HG03159 (cell line): Measurements from ENCODE around the gene ITGAD.

Source experiments
- ATAC-seq: cut with Tn5 transposase; IDR thresholded peaks from one replicate; pipeline ENCODE4 v1.9.1; 2021; ENCODE audit warnings: mild to moderate bottlenecking, moderate library complexity; ENCODE audit not compliant: unreplicated experiment

Gene ITGAD

GRCh38 chr16:31364421-31364820 lies 28.7 kb upstream of the ITGAD start:
- ATAC-seq, result no peak

- no peak for ATAC-seq
Measured at GRCh38 chr16:31365131-31365865, 27.8 kb upstream of the ITGAD start.

GRCh38 chr16:31367853-31368252 lies 25.3 kb upstream of the ITGAD start:
- no peak for ATAC-seq

DNA sequence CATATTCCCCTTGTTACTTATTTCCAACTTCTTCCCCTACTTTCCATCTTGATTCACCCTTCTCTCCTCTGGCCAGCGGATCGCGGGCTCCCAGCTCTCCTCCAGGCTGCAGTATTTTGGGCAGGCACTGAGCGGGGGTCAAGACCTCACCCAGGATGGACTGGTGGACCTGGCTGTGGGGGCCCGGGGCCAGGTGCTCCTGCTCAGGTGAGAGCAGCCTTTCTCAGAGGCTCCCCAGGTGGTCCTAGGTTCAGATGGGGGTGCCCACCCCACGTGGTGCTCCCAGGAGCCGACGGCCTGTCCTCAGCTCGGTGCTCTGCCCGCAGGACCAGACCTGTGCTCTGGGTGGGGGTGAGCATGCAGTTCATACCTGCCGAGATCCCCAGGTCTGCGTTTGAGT lies 22.1 kb upstream of the ITGAD start:
- ATAC-seq, result no peak

GRCh38 chr16:31371619-31372484 lies 21.3 kb upstream of the ITGAD start:
- no peak for ATAC-seq

DNA sequence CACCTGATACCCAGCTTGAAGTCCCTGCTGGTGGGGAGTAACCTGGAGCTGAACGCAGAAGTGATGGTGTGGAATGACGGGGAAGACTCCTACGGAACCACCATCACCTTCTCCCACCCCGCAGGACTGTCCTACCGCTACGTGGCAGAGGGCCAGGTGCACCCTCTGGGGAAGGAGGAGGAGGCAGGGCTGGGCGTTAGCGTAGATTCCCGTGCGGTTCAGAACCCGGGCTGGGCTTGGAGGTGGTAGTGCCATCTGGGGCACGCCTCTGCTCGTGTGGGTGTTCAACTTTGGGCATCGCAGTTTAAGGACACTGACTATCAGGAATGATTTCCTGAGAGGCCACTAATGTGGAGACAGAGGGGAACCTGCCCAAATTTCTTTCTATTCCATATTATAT lies 19.9 kb upstream of the ITGAD start:
- ATAC-seq, result no peak

DNA sequence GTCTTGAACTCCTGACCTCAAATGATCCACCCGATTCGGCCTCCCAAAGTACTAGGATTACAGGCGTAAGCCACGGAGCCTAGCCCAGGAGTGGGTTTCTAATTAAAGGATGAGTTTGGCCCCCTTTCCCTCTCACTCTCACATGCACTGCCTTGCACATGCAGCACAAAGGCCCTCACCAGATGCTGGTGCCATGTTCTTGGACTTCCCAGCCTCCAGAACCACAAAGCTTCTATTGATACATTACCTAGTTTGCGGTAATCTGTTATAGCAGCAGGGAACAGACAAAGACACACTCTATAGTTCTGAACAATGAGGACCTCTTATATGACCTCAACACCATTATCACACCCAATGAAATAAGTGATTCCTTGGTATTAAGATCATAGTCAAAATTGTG lies 17.9 kb upstream of the ITGAD start:
- ATAC-seq, result no peak

- no peak for ATAC-seq
Measured at GRCh38 chr16:31376705-31377104, 16.4 kb upstream of the ITGAD start.

- no peak for ATAC-seq
Measured at GRCh38 chr16:31377210-31377903, 15.8 kb upstream of the ITGAD start.

DNA sequence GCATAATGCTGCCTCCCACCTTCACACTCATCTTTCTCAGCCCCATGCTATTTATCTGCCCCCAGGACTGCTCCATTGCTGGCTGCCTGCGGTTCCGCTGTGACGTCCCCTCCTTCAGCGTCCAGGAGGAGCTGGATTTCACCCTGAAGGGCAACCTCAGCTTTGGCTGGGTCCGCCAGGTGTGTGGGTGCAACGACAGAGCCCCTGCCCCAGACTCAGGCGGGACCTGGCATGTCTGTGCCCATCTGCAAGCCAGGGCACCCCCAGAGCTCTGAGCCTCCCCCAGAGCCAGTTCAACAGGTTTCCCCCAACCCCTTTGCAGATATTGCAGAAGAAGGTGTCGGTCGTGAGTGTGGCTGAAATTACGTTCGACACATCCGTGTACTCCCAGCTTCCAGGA lies 12.9 kb upstream of the ITGAD start:
- ATAC-seq, result no peak

- ATAC-seq, result no peak
Measured at GRCh38 chr16:31382485-31383161, 10.5 kb upstream of the ITGAD start.

GRCh38 chr16:31385680-31386079 lies 7.5 kb upstream of the ITGAD start:
- ATAC-seq, result no peak

- no peak for ATAC-seq
Measured at GRCh38 chr16:31386157-31386984, 6.8 kb upstream of the ITGAD start.

GRCh38 chr16:31388535-31388934 lies 4.6 kb upstream of the ITGAD start:
- no peak for ATAC-seq

GRCh38 chr16:31390504-31391041 lies 2.6 kb upstream of the ITGAD start:
- ATAC-seq, result no peak

DNA sequence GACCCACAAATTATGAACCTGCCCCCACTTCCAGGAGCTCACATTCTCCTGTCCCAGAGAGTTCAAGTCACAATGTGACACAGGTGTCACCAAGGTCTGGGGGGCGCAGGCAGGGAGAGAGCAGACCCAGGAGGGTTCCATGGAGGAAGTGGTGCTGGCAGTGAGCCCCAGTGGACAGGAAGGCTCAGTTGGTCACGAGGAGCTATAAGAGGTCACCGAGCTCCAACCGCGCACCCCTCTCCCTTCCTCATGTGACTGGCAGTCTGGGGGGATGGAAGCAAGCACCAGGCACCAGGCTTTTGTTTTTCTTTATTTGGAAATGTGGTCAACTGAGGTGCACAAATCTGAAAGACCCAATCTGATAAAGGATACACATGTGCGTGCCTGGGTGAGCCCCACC lies 2.5 kb downstream of the ITGAD start:
- no peak for ATAC-seq

DNA sequence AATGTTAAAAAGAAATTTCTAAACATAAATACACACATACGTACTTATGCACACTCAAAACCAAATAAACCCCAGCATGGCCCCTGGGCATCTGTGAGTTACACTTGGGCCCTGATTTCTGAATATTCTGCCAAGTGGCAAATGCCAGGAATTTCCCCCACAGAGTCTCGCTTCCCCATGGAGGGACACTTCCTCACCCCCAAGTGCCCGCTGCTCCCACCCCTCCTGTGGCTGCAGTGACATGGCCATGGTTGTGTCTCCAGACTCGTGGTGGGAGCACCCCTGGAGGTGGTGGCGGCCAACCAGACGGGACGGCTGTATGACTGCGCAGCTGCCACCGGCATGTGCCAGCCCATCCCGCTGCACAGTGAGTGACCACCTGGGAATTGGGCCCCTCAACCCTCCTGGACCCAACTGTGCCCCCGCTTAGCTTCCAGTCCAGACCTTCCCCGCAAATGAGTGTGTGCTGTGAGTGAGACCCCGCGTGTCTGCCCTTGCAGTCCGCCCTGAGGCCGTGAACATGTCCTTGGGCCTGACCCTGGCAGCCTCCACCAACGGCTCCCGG lies 4.0 kb downstream of the ITGAD start:
- no peak for ATAC-seq

GRCh38 chr16:31397701-31398100 lies 4.6 kb downstream of the ITGAD start:
- no peak for ATAC-seq

DNA sequence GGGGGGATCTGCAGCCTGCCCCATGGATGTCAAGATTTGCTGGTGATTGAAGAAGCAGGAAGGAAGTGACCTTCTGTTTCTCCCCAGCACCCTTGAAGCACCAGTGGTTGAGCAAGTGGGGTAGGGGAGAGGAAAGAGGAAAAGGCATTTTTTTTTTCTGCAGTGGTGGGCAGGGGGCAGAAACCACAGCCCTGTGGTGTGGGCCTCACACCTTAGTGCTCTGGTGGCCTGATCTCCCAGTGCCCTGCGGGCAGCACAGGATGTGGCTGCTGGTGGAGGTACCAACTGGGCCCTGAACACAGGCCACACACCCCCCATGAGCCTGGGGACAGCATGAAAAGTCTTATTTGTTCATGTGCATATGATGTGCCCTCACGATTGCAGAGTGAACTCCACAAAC lies 7.1 kb downstream of the ITGAD start:
- no peak for ATAC-seq

DNA sequence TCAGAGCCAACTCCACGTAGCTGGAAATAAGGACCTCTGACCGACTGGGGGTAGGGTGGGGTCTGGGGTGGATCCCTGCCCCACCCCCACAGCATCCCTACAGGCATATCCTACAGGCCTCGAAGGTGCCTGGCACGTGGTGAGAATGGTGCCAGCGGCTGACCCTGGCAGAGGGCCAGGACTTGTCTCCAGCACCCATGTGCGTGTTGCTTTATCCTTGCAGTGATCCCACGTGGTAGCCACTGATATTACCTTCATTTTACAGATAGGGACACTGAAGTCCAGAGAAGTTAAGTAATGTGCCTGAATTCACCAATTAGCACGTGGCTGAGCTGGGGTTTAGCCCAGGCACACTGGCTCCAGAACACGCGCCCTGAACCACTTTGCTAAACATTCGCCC lies 8.3 kb downstream of the ITGAD start:
- ATAC-seq, result no peak
